HPDE6-E6E7 (cell line): ENCODE results near the gene HOXA7.

Experiments
- DNase-seq: peaks from one replicate; pipeline ENCODE4 v3.0.0; 2011; ENCODE audit warnings: missing footprints; ENCODE audit errors: extremely low spot score

Gene HOXA7

GRCh38 chr7:27118580-27118979, 37.9 kb downstream of the HOXA7 start:
- DNase-seq = no peak

- no peak for DNase-seq
Measured at GRCh38 chr7:27117887-27118491, 38.5 kb downstream of the HOXA7 start.

GRCh38 chr7:27116962-27117886, 39.3 kb downstream of the HOXA7 start:
- no peak for DNase-seq

GRCh38 chr7:27116031-27116961, 40.2 kb downstream of the HOXA7 start:
- no peak for DNase-seq

GRCh38 chr7:27115221-27116026, 41.1 kb downstream of the HOXA7 start:
- DNase-seq = no peak

GRCh38 chr7:27114881-27115220, 41.6 kb downstream of the HOXA7 start:
- no peak for DNase-seq

GRCh38 chr7:27113991-27114769, 42.3 kb downstream of the HOXA7 start:
- DNase-seq = no peak

- DNase-seq = no peak
Measured at GRCh38 chr7:27112955-27113949, 43.2 kb downstream of the HOXA7 start.

- no peak for DNase-seq
Measured at GRCh38 chr7:27112361-27112760, 44.1 kb downstream of the HOXA7 start.

GRCh38 chr7:27111751-27112277, 44.7 kb downstream of the HOXA7 start:
- no peak for DNase-seq

GRCh38 chr7:27111042-27111750, 45.3 kb downstream of the HOXA7 start:
- DNase-seq = no peak

GRCh38 chr7:27110186-27111031, 46.1 kb downstream of the HOXA7 start:
- DNase-seq = no peak

- DNase-seq = no peak
Measured at GRCh38 chr7:27109466-27110185, 46.8 kb downstream of the HOXA7 start.

- DNase-seq = no peak
Measured at GRCh38 chr7:27108390-27109127, 47.9 kb downstream of the HOXA7 start.

- no peak for DNase-seq
Measured at GRCh38 chr7:27107391-27108381, 48.8 kb downstream of the HOXA7 start.
